Neutrophil (primary cell): ENCODE measurements around the gene TTC33.

Experiments
- H3K27ac ChIP-seq: fragments of 200-600 bp; sonication (generic); 2 replicates; pipeline ENCODE4 v1.5.1; 2016; ENCODE audit warnings: mild to moderate bottlenecking, moderate library complexity
- H3K27me3 ChIP-seq: fragments of 200-600 bp; sonication (generic); 2 replicates; pipeline ENCODE4 v1.6.0; 2016; ENCODE audit warnings: mild to moderate bottlenecking
- H3K36me3 ChIP-seq: fragments of 200-600 bp; sonication (generic); 2 replicates; pipeline ENCODE4 v1.5.1; 2017
- H3K4me1 ChIP-seq, 2 experiments: fragments of 200-600 bp in 1 of 2; sonication (generic) in 1 of 2; 1 replicate in 1 of 2; 2 replicates in 1 of 2; pipeline versions ENCODE4 v1.5.1 to v1.6.1; 2013 to 2016; ENCODE audit warnings: low read depth in 1 of 2, low read length in 1 of 2, mild to moderate bottlenecking in 1 of 2, moderate library complexity in 1 of 2; ENCODE audit not compliant: control insufficient read depth in 1 of 2, insufficient read depth in 1 of 2
- H3K4me3 ChIP-seq, 2 experiments: fragments of 200-600 bp in 1 of 2; sonication (generic) in 1 of 2; 1 replicate in 1 of 2; 2 replicates in 1 of 2; pipeline ENCODE4 v1.5.1; 2013 to 2016; ENCODE audit warnings: low read depth in 1 of 2, low read length in 1 of 2, mild to moderate bottlenecking in 1 of 2, moderate library complexity in 1 of 2
- H3K9me3 ChIP-seq: fragments of 200-600 bp; sonication (generic); 2 replicates; pipeline ENCODE4 v1.5.1; 2016
- CTCF ChIP-seq: fragments of 200-600 bp; sonication (generic); IDR thresholded peaks from 2 replicates; pipeline ENCODE4 v1.5.1; 2016; ENCODE audit warnings: antibody characterized with exemption

Gene TTC33

GRCh38 chr5:40560474-40561110, 195.2 kb downstream of the TTC33 start:
- H3K9me3 ChIP-seq: no peaks in the 10 kb centered on the region
- TF ChIP-seq CTCF: no peak
- H3K4me3 ChIP-seq: no peak overlapping the region
- no peaks in the 10 kb centered on the region for H3K27me3 ChIP-seq
- no peaks in the 10 kb centered on the region for H3K4me1 ChIP-seq
- no peak overlapping the region for H3K27ac ChIP-seq
- H3K36me3 ChIP-seq: no peaks in the 10 kb centered on the region

- H3K27me3 ChIP-seq: no peaks in the 10 kb centered on the region
- H3K4me1 ChIP-seq: no peaks in the 10 kb centered on the region
- no peaks in the 10 kb centered on the region for H3K9me3 ChIP-seq
- H3K36me3 ChIP-seq: no peaks in the 10 kb centered on the region
- no peak overlapping the region for H3K4me3 ChIP-seq
- no peak for TF ChIP-seq CTCF
- no peak overlapping the region for H3K27ac ChIP-seq
These were observed 196.5 kb downstream of the TTC33 start for GRCh38 chr5:40559306-40559705.

GRCh38 chr5:40557501-40557900, 198.3 kb downstream of the TTC33 start:
- Histone ChIP-seq H3K36me3 (no peaks in the 10 kb centered on the region), H3K4me1 (no peaks in the 10 kb centered on the region), H3K27ac (no peak overlapping the region), H3K27me3 (no peaks in the 10 kb centered on the region), H3K4me3 (no peak overlapping the region), H3K9me3 (no peaks in the 10 kb centered on the region)
- TF ChIP-seq CTCF: no peak

GRCh38 chr5:40556811-40557210, 198.9 kb downstream of the TTC33 start:
- Histone ChIP-seq H3K27me3 (no peaks in the 10 kb centered on the region), H3K27ac (no peak overlapping the region), H3K9me3 (no peaks in the 10 kb centered on the region), H3K36me3 (no peaks in the 10 kb centered on the region), H3K4me3 (no peak overlapping the region), H3K4me1 (no peaks in the 10 kb centered on the region)
- TF ChIP-seq CTCF: no peak

- Histone ChIP-seq H3K36me3 (no peaks in the 10 kb centered on the region), H3K27ac (no peak overlapping the region), H3K9me3 (no peaks in the 10 kb centered on the region), H3K4me3 (no peak overlapping the region), H3K27me3 (no peaks in the 10 kb centered on the region), H3K4me1 (no peaks in the 10 kb centered on the region)
- no peak for TF ChIP-seq CTCF
These were observed 199.9 kb downstream of the TTC33 start for GRCh38 chr5:40555886-40556285.

GRCh38 chr5:40554813-40555212, 200.9 kb downstream of the TTC33 start:
- Histone ChIP-seq H3K27ac (no peak overlapping the region), H3K4me3 (no peak overlapping the region), H3K36me3 (no peaks in the 10 kb centered on the region)

More at GRCh38 chr5:40554813-40555212, 200.9 kb downstream of the TTC33 start:
- Histone ChIP-seq H3K9me3 (no peaks in the 10 kb centered on the region), H3K27me3 (no peaks in the 10 kb centered on the region), H3K4me1 (no peaks in the 10 kb centered on the region)
- no peak for TF ChIP-seq CTCF
